ENCODE data around the gene STX11. TPM values are rescaled to one million over a fixed set of nuclear protein-coding genes. Genes with fewer than 3 reads are reported as not detected.

Gene STX11
- total and polyA plus RNA-seq, 8 donors, result 1.8 to 31.3 (median 2.5) TPM

- H3K4me1 ChIP-seq, result no peaks in the 10 kb centered on the region
- H3K27me3 ChIP-seq, result no peaks in the 10 kb centered on the region
- H3K9me3 ChIP-seq, result no peaks in the 10 kb centered on the region
- intact Hi-C loops (cut with DNase I), result no loop called here
- no peak overlapping the region for H3K27ac ChIP-seq
- no peak for TF ChIP-seq CTCF (IDR thresholded peaks at IDR 0.05)
- ATAC-seq (no peak), DNase-seq (no peak)
- no peak overlapping the region for H3K4me3 ChIP-seq
- no peaks in the 10 kb centered on the region for H3K36me3 ChIP-seq
Observed at GRCh38 chr6:144234399-144234798, 84.1 kb downstream of the STX11 start.

GRCh38 chr6:144234935-144235334 lies 84.6 kb downstream of the STX11 start:
- Histone ChIP-seq H3K27ac (no peak overlapping the region), H3K27me3 (no peaks in the 10 kb centered on the region), H3K36me3 (no peaks in the 10 kb centered on the region), H3K4me1 (no peaks in the 10 kb centered on the region), H3K4me3 (no peak overlapping the region), H3K9me3 (no peaks in the 10 kb centered on the region)
- intact Hi-C loops (cut with DNase I), result no loop called here
- DNase-seq (no peak), ATAC-seq (no peak)
- TF ChIP-seq CTCF (IDR thresholded peaks at IDR 0.05), result no peak

Other genes with a start within 250 kb of the STX11 start
- 10 to 100 TPM; 38.5 to 39.4 TPM for gene PLAGL1, start 142.3 kb upstream of the STX11 start, total RNA-seq
- 100 to 1,000 TPM; 129 to 166 (median 147) TPM for gene PLAGL1, start 142.3 kb upstream of the STX11 start, polyA plus RNA-seq (ENCODE audit: insufficient read length in 6 of 6)
- 100 to 1,000 TPM; 118 to 130 TPM for gene SF3B5, start 54.9 kb upstream of the STX11 start, total RNA-seq
- 100 to 1,000 TPM; 100 to 135 (median 116) TPM for gene SF3B5, start 54.9 kb upstream of the STX11 start, polyA plus RNA-seq (ENCODE audit: insufficient read length in 6 of 6)
- 100 to 1,000 TPM; 238 to 253 TPM for gene UTRN, start 134.8 kb downstream of the STX11 start, total RNA-seq
- gene UTRN, start 134.8 kb downstream of the STX11 start, polyA plus RNA-seq (ENCODE audit: insufficient read length in 6 of 6), result 100 to 1,000 TPM; 144 to 198 (median 182) TPM